ENCODE data around the gene CASKIN1.

The CASKIN1 gene

GRCh38 chr16:2233046-2233775 is 36.8 kb upstream of the CASKIN1 start:
- DNase-seq: no peak

- no peak for DNase-seq
These were observed 35.9 kb upstream of the CASKIN1 start for GRCh38 chr16:2232094-2232990.

GRCh38 chr16:2231016-2231931 is 34.9 kb upstream of the CASKIN1 start:
- no peak for DNase-seq

- DNase-seq: no peak
These were observed 34.0 kb upstream of the CASKIN1 start for GRCh38 chr16:2230376-2230775.

- DNase-seq: no peak
These were observed 33.3 kb upstream of the CASKIN1 start for GRCh38 chr16:2229632-2230250.

GRCh38 chr16:2229091-2229490 is 32.7 kb upstream of the CASKIN1 start:
- no peak for DNase-seq

- DNase-seq: no peak
These were observed 31.9 kb upstream of the CASKIN1 start for GRCh38 chr16:2228161-2228824.

GRCh38 chr16:2226918-2227317 is 30.5 kb upstream of the CASKIN1 start:
- DNase-seq: no peak

- peak; percentile 51 for DNase-seq
These were observed 29.9 kb upstream of the CASKIN1 start for GRCh38 chr16:2226245-2226793.

- peak; percentile 75 for DNase-seq
These were observed 27.6 kb upstream of the CASKIN1 start for GRCh38 chr16:2223942-2224486.

GRCh38 chr16:2223221-2223941 is 27.0 kb upstream of the CASKIN1 start, which contains the start of gene E4F1:
E4F1 (plus strand) TSS chr16:2223591; CDS start chr16:2223614, 23 bp downstream.
- peak; percentile 100 for DNase-seq

GRCh38 chr16:2216330-2216729 is 19.9 kb upstream of the CASKIN1 start:
- no peak for DNase-seq

GRCh38 chr16:2214719-2214968 is 18.2 kb upstream of the CASKIN1 start, which contains the start of gene PGP:
PGP (minus strand) TSS chr16:2214840; CDS start chr16:2214777, 63 bp downstream.
- no peak for DNase-seq

- DNase-seq: no peak
These were observed 17.7 kb upstream of the CASKIN1 start for GRCh38 chr16:2213817-2214718.

GRCh38 chr16:2212362-2213324 is 16.2 kb upstream of the CASKIN1 start:
- peak; percentile 33 for DNase-seq

- DNase-seq: no peak
These were observed 15.5 kb upstream of the CASKIN1 start for GRCh38 chr16:2211923-2212347.

GRCh38 chr16:2210386-2211365 is 14.3 kb upstream of the CASKIN1 start, which contains the start of gene BRICD5:
BRICD5 (minus strand) TSS chr16:2210863; CDS start chr16:2210833, 30 bp downstream.
- no peak for DNase-seq
